Peyer's patch (tissue), 4 donors: ENCODE data around the gene ADCY7. TPM values are rescaled to one million over a fixed set of nuclear protein-coding genes. Genes with fewer than 3 reads are reported as not detected.

Experiments used
- DNase-seq, 3 donors: peaks; one replicate each; pipeline ENCODE4 v3.0.0-alpha.2; 2017 to 2019
- H3K27ac ChIP-seq, 4 donors: fragments of 200-600 bp; sonication (generic); one replicate each; pipeline ENCODE4 v1.5.1; 2016 to 2019
- H3K27me3 ChIP-seq, 2 donors: fragments of 200-600 bp; sonication (generic); one replicate each; pipeline ENCODE4 v1.5.1; 2019
- H3K36me3 ChIP-seq, 3 donors: fragments of 200-600 bp; sonication (generic); one replicate each; pipeline ENCODE4 v1.5.1; 2016 to 2019
- H3K4me1 ChIP-seq, 4 donors: fragments of 200-600 bp; sonication (generic); one replicate each; pipeline ENCODE4 v1.5.1; 2016 to 2019
- H3K4me3 ChIP-seq, 4 donors: fragments of 200-600 bp; sonication (generic); 1 replicate in 3 of 4; 2 replicates in 1 of 4; pipeline ENCODE4 v1.5.1; 2016 to 2019; ENCODE audit warnings: mild to moderate bottlenecking in 1 of 4
- H3K9me3 ChIP-seq, 4 donors: fragments of 200-600 bp; sonication (generic); one replicate each; pipeline ENCODE4 v1.5.1; 2016 to 2019; ENCODE audit warnings: mild to moderate bottlenecking in 1 of 4
- POLR2A ChIP-seq, 2 donors: fragments of 450-650 bp; IDR thresholded peaks; one replicate each; pipeline ENCODE4 v1.5.1; 2017; ENCODE audit warnings: antibody characterized with exemption in 2 of 2, mild to moderate bottlenecking in 2 of 2, moderate library complexity in 2 of 2
- total RNA-seq, 4 donors: library from RNA; depleted of rRNA; stranded (reverse); fragments of >200 nt; gene quantifications; one replicate each; pipeline ENCODE4 v1.1.0, GENCODE V29; 2016
- TF ChIP-seq, protein P1 (sequence below), 6 experiments: fragments of 450-650 bp in 4 of 6; fragments of 200-600 bp in 2 of 6; sonication (generic) in 1 of 6; IDR thresholded peaks; one replicate each; pipeline ENCODE4 v1.5.1; 2017 to 2019; ENCODE audit warnings: antibody characterized with exemption in 6 of 6, mild to moderate bottlenecking in 3 of 6, moderate library complexity in 1 of 6

The ADCY7 gene
- total RNA-seq, 4 donors from 2014 or later, result 6.5 to 67.7 (median 21.5) TPM

DNA sequence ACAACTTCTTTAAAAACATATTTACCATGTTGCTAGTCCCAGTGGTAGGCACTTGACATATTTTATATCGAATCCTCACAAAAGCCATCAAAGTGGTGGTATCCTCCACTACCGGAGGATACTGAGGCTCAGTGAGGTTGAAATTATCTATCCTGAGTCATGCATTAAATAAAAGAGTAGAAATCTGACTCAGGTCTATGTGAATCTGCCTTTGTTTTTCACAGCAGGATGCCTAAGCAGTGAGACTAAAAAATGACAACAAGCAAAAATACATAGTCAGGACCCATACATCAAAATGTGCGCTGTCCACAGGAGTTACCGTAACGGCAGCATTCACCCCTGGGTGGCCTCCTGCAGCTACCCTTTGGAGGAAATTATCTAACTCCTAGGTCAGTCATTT, 84.8 kb downstream of the ADCY7 start:
- DNase-seq, result no peak
- H3K27me3 ChIP-seq, result no peaks in the 10 kb centered on the region
- no peak overlapping the region for H3K27ac ChIP-seq
- H3K4me3 ChIP-seq, result no peak overlapping the region
- no peak for TF ChIP-seq POLR2A (IDR thresholded peaks at IDR 0.05)
- TF ChIP-seq, protein P1, sequence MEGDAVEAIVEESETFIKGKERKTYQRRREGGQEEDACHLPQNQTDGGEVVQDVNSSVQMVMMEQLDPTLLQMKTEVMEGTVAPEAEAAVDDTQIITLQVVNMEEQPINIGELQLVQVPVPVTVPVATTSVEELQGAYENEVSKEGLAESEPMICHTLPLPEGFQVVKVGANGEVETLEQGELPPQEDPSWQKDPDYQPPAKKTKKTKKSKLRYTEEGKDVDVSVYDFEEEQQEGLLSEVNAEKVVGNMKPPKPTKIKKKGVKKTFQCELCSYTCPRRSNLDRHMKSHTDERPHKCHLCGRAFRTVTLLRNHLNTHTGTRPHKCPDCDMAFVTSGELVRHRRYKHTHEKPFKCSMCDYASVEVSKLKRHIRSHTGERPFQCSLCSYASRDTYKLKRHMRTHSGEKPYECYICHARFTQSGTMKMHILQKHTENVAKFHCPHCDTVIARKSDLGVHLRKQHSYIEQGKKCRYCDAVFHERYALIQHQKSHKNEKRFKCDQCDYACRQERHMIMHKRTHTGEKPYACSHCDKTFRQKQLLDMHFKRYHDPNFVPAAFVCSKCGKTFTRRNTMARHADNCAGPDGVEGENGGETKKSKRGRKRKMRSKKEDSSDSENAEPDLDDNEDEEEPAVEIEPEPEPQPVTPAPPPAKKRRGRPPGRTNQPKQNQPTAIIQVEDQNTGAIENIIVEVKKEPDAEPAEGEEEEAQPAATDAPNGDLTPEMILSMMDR (IDR thresholded peaks at IDR 0.05), result no peak
- no peaks in the 10 kb centered on the region for H3K4me1 ChIP-seq
- peaks cover 0 to 66% (median 0%) of the 10 kb centered on the region in 3 donors for H3K36me3 ChIP-seq
- no peaks in the 10 kb centered on the region for H3K9me3 ChIP-seq

DNA sequence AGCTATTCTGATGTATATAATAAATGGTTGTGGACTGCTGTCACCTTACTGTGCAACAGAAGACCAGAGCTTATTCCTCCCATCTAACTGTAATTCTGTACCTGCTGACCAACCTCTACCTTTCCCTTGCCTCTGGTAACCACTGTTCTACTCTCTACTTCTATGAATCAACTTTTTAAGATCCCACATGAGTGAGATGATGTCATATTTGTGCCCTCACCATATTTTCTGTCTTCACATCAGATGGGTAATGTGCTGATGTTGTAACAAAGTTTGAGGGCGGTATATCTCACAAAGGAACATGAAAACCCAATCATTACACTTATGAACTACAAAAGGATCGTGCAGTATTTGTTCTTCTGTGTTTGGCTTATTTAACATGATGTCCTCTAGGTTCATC, 85.6 kb downstream of the ADCY7 start:
- TF ChIP-seq, protein P1 (IDR thresholded peaks at IDR 0.05), result no peak
- no peak for TF ChIP-seq POLR2A (IDR thresholded peaks at IDR 0.05)
- Histone ChIP-seq H3K27me3 (no peaks in the 10 kb centered on the region), H3K36me3 (peaks cover 0 to 68% (median 0%) of the 10 kb centered on the region in 3 donors), H3K4me3 (no peak overlapping the region), H3K27ac (no peak overlapping the region), H3K4me1 (no peaks in the 10 kb centered on the region), H3K9me3 (no peaks in the 10 kb centered on the region)
- DNase-seq, result no peak

DNA sequence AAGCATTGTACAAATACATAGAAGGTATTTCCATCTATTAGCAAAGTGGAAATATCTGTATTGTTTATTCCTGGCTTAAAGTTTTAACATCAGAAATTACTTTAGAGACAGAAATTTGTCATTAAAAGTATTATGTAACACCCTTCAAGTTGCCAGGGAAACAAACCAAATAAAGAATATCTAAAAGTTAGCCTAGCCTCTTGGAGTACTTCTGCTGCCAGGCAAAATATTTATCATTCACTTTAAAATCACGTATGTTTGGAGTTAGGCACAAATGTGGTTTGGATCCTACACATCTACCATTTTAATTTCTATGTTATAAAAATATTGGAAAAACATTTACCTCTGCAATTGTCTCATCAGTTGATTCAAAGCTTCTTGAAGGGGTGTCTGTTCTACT, 87.7 kb downstream of the ADCY7 start:
- Histone ChIP-seq H3K36me3 (peaks cover 0 to 66% (median 0%) of the 10 kb centered on the region in 3 donors), H3K27ac (no peak overlapping the region), H3K4me3 (no peak overlapping the region), H3K4me1 (no peaks in the 10 kb centered on the region), H3K9me3 (no peaks in the 10 kb centered on the region), H3K27me3 (no peaks in the 10 kb centered on the region)
- TF ChIP-seq POLR2A (IDR thresholded peaks at IDR 0.05), result no peak
- no peak for DNase-seq

DNA sequence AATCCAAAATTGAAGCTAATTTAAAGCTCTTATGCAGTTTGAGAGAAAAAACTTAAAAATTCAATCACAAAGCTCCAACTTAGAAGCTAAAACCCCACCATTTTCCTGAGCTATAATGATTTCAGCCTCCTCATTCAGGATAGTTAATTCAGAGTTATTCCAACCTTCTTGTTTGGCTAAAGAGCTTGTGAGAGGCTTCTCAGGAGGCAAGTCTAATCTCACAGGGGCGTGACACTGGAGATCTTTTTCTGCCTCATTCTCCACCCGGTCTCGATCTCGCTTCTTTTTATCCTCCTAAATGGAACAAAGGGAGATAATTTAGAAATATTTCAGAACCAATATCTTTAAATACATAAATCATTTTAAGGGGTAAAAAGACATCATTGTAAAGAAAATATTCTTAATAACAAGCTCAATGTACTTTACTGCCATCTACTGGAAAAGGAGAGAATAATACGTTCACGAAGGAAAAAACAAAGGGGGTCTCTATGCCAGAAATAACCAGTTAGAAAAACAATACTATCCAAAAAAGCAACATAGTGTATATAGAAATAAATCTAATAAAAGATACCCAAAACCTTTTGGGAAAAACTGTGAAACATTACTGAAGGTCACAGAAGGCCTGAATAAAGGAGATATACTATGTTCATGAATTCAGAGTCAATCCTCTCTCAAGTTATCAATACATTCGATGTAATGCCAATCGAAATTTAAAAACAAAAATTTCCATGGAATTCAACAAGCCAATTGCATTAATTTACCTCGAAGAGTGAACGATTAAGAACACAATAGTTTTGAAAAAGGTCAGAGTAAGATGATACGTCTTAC, 88.5 kb downstream of the ADCY7 start:
- Histone ChIP-seq H3K4me1 (no peaks in the 10 kb centered on the region), H3K27me3 (no peaks in the 10 kb centered on the region), H3K9me3 (no peaks in the 10 kb centered on the region), H3K36me3 (peaks cover 0 to 62% (median 0%) of the 10 kb centered on the region in 3 donors), H3K4me3 (no peak overlapping the region), H3K27ac (no peak overlapping the region)
- TF ChIP-seq, protein P1 (IDR thresholded peaks at IDR 0.05), result peak; percentile 51 to 67 (median 59)
- TF ChIP-seq POLR2A (IDR thresholded peaks at IDR 0.05), result no peak
- no peak for DNase-seq

DNA sequence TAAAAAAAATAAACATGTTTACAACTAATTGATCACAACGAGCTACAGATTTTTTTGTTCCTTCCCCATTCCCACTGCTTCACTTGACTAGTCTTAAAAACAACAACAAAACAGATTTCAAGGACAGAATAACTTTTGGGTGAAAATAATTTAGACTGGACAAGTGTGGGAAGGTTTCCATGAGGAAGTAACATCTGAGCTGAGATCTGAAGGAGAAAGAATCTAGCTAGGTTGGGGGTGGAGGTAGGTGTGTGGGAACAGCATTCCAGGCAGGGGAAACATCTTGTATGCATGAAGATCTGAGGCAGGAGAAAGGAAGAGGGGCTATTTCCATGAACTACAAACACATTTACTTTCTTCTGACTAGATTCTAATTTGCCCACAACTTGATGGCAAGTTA, 93.3 kb downstream of the ADCY7 start:
- Histone ChIP-seq H3K27ac (no peak overlapping the region), H3K36me3 (peaks cover 0 to 59% (median 0%) of the 10 kb centered on the region in 3 donors)

More for the DNA sequence above, 93.3 kb downstream of the ADCY7 start:
- H3K4me3 ChIP-seq, result no peak overlapping the region
- TF ChIP-seq, protein P1 (IDR thresholded peaks at IDR 0.05), result no peak
- no peak for TF ChIP-seq POLR2A (IDR thresholded peaks at IDR 0.05)
- peaks cover 0 to 9% (median 0%) of the 10 kb centered on the region in 4 donors for H3K4me1 ChIP-seq
- no peak for DNase-seq
- no peaks in the 10 kb centered on the region for H3K27me3 ChIP-seq
- no peaks in the 10 kb centered on the region for H3K9me3 ChIP-seq
